Lower leg skin (tissue), 3 donors: ENCODE data around the gene SNCG.
A peak's percentile ranks its signal among the peaks of the same experiment; 100 is the strongest.

Source experiments
- POLR2A ChIP-seq, 2 donors: fragments of 450-650 bp; IDR thresholded peaks; one replicate each; pipeline ENCODE4 v1.6.1; 2016 to 2017; ENCODE audit warnings: antibody characterized with exemption in 2 of 2, mild to moderate bottlenecking in 1 of 2, moderate library complexity in 1 of 2
- TF ChIP-seq, protein P1 (sequence below), 3 donors: fragments of 450-650 bp; IDR thresholded peaks; one replicate each; pipeline ENCODE4 v1.5.1; 2016; ENCODE audit warnings: antibody characterized with exemption in 3 of 3, mild to moderate bottlenecking in 3 of 3, moderate library complexity in 2 of 3

DNA sequence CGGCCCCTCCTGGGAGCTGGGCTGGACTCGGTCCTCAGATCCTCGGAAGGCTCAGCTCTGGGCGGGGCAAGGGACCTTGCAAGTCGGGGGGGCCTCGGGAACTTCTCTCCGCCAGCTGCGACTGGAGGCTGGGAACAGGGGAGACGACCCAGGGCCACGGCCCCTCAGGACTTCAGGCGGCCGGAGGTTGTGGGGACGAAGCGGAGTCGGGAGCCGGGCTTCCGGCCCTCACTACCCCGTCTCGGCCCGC lies 12.5 kb downstream of the SNCG start:
- TF ChIP-seq, protein P1, sequence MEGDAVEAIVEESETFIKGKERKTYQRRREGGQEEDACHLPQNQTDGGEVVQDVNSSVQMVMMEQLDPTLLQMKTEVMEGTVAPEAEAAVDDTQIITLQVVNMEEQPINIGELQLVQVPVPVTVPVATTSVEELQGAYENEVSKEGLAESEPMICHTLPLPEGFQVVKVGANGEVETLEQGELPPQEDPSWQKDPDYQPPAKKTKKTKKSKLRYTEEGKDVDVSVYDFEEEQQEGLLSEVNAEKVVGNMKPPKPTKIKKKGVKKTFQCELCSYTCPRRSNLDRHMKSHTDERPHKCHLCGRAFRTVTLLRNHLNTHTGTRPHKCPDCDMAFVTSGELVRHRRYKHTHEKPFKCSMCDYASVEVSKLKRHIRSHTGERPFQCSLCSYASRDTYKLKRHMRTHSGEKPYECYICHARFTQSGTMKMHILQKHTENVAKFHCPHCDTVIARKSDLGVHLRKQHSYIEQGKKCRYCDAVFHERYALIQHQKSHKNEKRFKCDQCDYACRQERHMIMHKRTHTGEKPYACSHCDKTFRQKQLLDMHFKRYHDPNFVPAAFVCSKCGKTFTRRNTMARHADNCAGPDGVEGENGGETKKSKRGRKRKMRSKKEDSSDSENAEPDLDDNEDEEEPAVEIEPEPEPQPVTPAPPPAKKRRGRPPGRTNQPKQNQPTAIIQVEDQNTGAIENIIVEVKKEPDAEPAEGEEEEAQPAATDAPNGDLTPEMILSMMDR (IDR thresholded peaks at IDR 0.05): no peak
- TF ChIP-seq POLR2A (IDR thresholded peaks at IDR 0.05): peak in 1 of 2 donors; percentile 97
